Right hindlimb (tissue), 1 donor: ENCODE results near the gene SUN3.

Experiments
- DNase-seq: peaks from one replicate; pipeline ENCODE4 v3.0.0-alpha.2; 2018

Gene SUN3

GRCh38 chr7:47970761-47971160, 58.1 kb downstream of the SUN3 start:
- no peak for DNase-seq

- peak; percentile 69 for DNase-seq
Observed at GRCh38 chr7:47968847-47969774, 59.8 kb downstream of the SUN3 start.

- no peak for DNase-seq
Observed at GRCh38 chr7:47967708-47968107, 61.2 kb downstream of the SUN3 start.

- no peak for DNase-seq
Observed at GRCh38 chr7:47967123-47967522, 61.8 kb downstream of the SUN3 start.

- no peak for DNase-seq
Observed at GRCh38 chr7:47965456-47965855, 63.5 kb downstream of the SUN3 start.

- no peak for DNase-seq
Observed at GRCh38 chr7:47962262-47962661, 66.6 kb downstream of the SUN3 start.

- DNase-seq = no peak
Observed at GRCh38 chr7:47957156-47957555, 71.8 kb downstream of the SUN3 start.

GRCh38 chr7:47956220-47956619, 72.7 kb downstream of the SUN3 start:
- DNase-seq = no peak

GRCh38 chr7:47954231-47954911, 74.5 kb downstream of the SUN3 start:
- no peak for DNase-seq

- no peak for DNase-seq
Observed at GRCh38 chr7:47953822-47954221, 75.1 kb downstream of the SUN3 start.

- DNase-seq = no peak
Observed at GRCh38 chr7:47952224-47952623, 76.7 kb downstream of the SUN3 start.

- no peak for DNase-seq
Observed at GRCh38 chr7:47951374-47951773, 77.5 kb downstream of the SUN3 start.

GRCh38 chr7:47950714-47951113, 78.2 kb downstream of the SUN3 start:
- peak; percentile 52 for DNase-seq

GRCh38 chr7:47949703-47950102, 79.2 kb downstream of the SUN3 start:
- no peak for DNase-seq

- no peak for DNase-seq
Observed at GRCh38 chr7:47948141-47948790, 80.6 kb downstream of the SUN3 start, which contains the start of gene PKD1L1. Gene PKD1L1, minus strand, starts transcription at chr7:47948466. Its CDS starts 26 bp downstream, at chr7:47948440.

GRCh38 chr7:47947355-47947749, 81.6 kb downstream of the SUN3 start:
- DNase-seq = no peak

GRCh38 chr7:47946581-47947354, 82.1 kb downstream of the SUN3 start:
- DNase-seq = no peak

- DNase-seq = peak; percentile 73
Observed at GRCh38 chr7:47945261-47946015, 83.5 kb downstream of the SUN3 start.

- DNase-seq = no peak
Observed at GRCh38 chr7:47944536-47945260, 84.2 kb downstream of the SUN3 start.

- no peak for DNase-seq
Observed at GRCh38 chr7:47943676-47944474, 85.0 kb downstream of the SUN3 start.
